Measurements from ENCODE around the gene C1orf167. TPM values are rescaled to one million over a fixed set of nuclear protein-coding genes. Genes with fewer than 3 reads are reported as not detected.

Gene C1orf167
- total RNA-seq, 1 donor from 2014 or later, result not detected

- Histone ChIP-seq H3K4me1 (no peaks in the 10 kb centered on the region), H3K4me3 (no peak overlapping the region), H3K9me3 (no peaks in the 10 kb centered on the region), H3K27me3 (no peaks in the 10 kb centered on the region), H3K36me3 (no peaks in the 10 kb centered on the region), H3K27ac (no peak overlapping the region)
- no peak for TF ChIP-seq POLR2A (IDR thresholded peaks at IDR 0.05)
- no peak for TF ChIP-seq POLR2AphosphoS5 (IDR thresholded peaks at IDR 0.05; ENCODE audit: insufficient read depth in 1 of 2, low read depth in 1 of 2)
- no peak for TF ChIP-seq CTCF (IDR thresholded peaks at IDR 0.05)
- intact Hi-C loops (cut with DNase I), result no loop called here
- DNase-seq (ENCODE audit: extremely low spot score in 2 of 2), result no peak
Measured at GRCh38 chr1:11771481-11772043, 9.6 kb downstream of the C1orf167 start.

- H3K36me3 ChIP-seq, result no peaks in the 10 kb centered on the region
- intact Hi-C loops (cut with DNase I), result no loop called here
- H3K4me3 ChIP-seq, result no peak overlapping the region
- no peak for DNase-seq (ENCODE audit: extremely low spot score in 2 of 2)
- TF ChIP-seq POLR2A (IDR thresholded peaks at IDR 0.05), result no peak
- no peaks in the 10 kb centered on the region for H3K4me1 ChIP-seq
- no peak overlapping the region for H3K27ac ChIP-seq
- H3K9me3 ChIP-seq, result no peaks in the 10 kb centered on the region
- H3K27me3 ChIP-seq, result no peaks in the 10 kb centered on the region
Measured at GRCh38 chr1:11772458-11772857, 10.5 kb downstream of the C1orf167 start.

GRCh38 chr1:11774753-11775152 lies 12.8 kb downstream of the C1orf167 start:
- TF ChIP-seq CTCF (IDR thresholded peaks at IDR 0.05), result no peak
- no peak for TF ChIP-seq POLR2AphosphoS5 (IDR thresholded peaks at IDR 0.05; ENCODE audit: insufficient read depth in 1 of 2, low read depth in 1 of 2)
- TF ChIP-seq POLR2A (IDR thresholded peaks at IDR 0.05), result no peak
- Histone ChIP-seq H3K4me1 (no peaks in the 10 kb centered on the region), H3K27me3 (no peaks in the 10 kb centered on the region), H3K9me3 (no peaks in the 10 kb centered on the region), H3K27ac (no peak overlapping the region), H3K36me3 (no peaks in the 10 kb centered on the region), H3K4me3 (no peak overlapping the region)
- intact Hi-C loops (cut with DNase I), result no loop called here
- DNase-seq (ENCODE audit: extremely low spot score in 2 of 2), result no peak

GRCh38 chr1:11777658-11778322 lies 15.8 kb downstream of the C1orf167 start:
- Histone ChIP-seq H3K4me3 (no peak overlapping the region), H3K9me3 (no peaks in the 10 kb centered on the region), H3K27ac (no peak overlapping the region), H3K4me1 (no peaks in the 10 kb centered on the region), H3K27me3 (no peaks in the 10 kb centered on the region), H3K36me3 (no peaks in the 10 kb centered on the region)
- no peak for TF ChIP-seq POLR2A (IDR thresholded peaks at IDR 0.05)
- no peak for TF ChIP-seq CTCF (IDR thresholded peaks at IDR 0.05)
- no peak for TF ChIP-seq POLR2AphosphoS5 (IDR thresholded peaks at IDR 0.05; ENCODE audit: insufficient read depth in 1 of 2, low read depth in 1 of 2)
- no peak for DNase-seq (ENCODE audit: extremely low spot score in 2 of 2)
- intact Hi-C loops (cut with DNase I), result no loop called here

- no peak for DNase-seq (ENCODE audit: extremely low spot score in 2 of 2)
- no peaks in the 10 kb centered on the region for H3K27me3 ChIP-seq
- H3K4me3 ChIP-seq, result no peak overlapping the region
- intact Hi-C loops (cut with DNase I), result no loop called here
- no peak overlapping the region for H3K27ac ChIP-seq
- no peaks in the 10 kb centered on the region for H3K36me3 ChIP-seq
- no peaks in the 10 kb centered on the region for H3K4me1 ChIP-seq
- H3K9me3 ChIP-seq, result no peaks in the 10 kb centered on the region
- TF ChIP-seq CTCF (IDR thresholded peaks at IDR 0.05) (no peak), POLR2A (IDR thresholded peaks at IDR 0.05) (no peak), POLR2AphosphoS5 (IDR thresholded peaks at IDR 0.05; ENCODE audit: insufficient read depth in 1 of 2, low read depth in 1 of 2) (no peak)
Measured at GRCh38 chr1:11778336-11778735, 16.3 kb downstream of the C1orf167 start.
